Activated CD4-positive, alpha-beta T cell treated with anti-CD3 and anti-CD28 coated beads, Interleukin-10, Interleukin-2, amounts not matched to agents 100 ng/mL and 50 ng/mL, durations not matched to agents 16 hours and 8 hours (primary cell): ENCODE results near the gene RHOU.
"Not testable (repeated sequence)": the region's sequence is repeated elsewhere in the genome, so short reads cannot be mapped to it uniquely, and the experiment has no call there.

ENCODE experiments used
- DNase-seq: peaks from one replicate; pipeline ENCODE4 v3.0.0-alpha.2; 2020

RHOU gene

GRCh38 chr1:228763561-228763960 lies 28.3 kb downstream of the RHOU start:
- DNase-seq: no peak

GRCh38 chr1:228765168-228765946 lies 30.1 kb downstream of the RHOU start:
- DNase-seq: peak; percentile 66

- DNase-seq: no peak
Observed at GRCh38 chr1:228766788-228767187, 31.5 kb downstream of the RHOU start.

GRCh38 chr1:228767636-228768354 lies 32.5 kb downstream of the RHOU start:
- no peak for DNase-seq

- no peak for DNase-seq
Observed at GRCh38 chr1:228768355-228769000, 33.2 kb downstream of the RHOU start.

- no peak for DNase-seq
Observed at GRCh38 chr1:228770779-228771223, 35.5 kb downstream of the RHOU start.

- no peak for DNase-seq
Observed at GRCh38 chr1:228772516-228773212, 37.4 kb downstream of the RHOU start.

GRCh38 chr1:228775946-228776345 lies 40.7 kb downstream of the RHOU start:
- not testable (repeated sequence) for DNase-seq

- no peak for DNase-seq
Observed at GRCh38 chr1:228776449-228776848, 41.2 kb downstream of the RHOU start.

- no peak for DNase-seq
Observed at GRCh38 chr1:228777236-228777635, 42.0 kb downstream of the RHOU start.

GRCh38 chr1:228778026-228778425 lies 42.7 kb downstream of the RHOU start:
- no peak for DNase-seq

GRCh38 chr1:228778466-228778865 lies 43.2 kb downstream of the RHOU start:
- DNase-seq: no peak

GRCh38 chr1:228778961-228779360 lies 43.7 kb downstream of the RHOU start:
- no peak for DNase-seq

- DNase-seq: no peak
Observed at GRCh38 chr1:228781161-228781808, 46.0 kb downstream of the RHOU start.

- no peak for DNase-seq
Observed at GRCh38 chr1:228781809-228782661, 46.8 kb downstream of the RHOU start.

- no peak for DNase-seq
Observed at GRCh38 chr1:228782662-228783417, 47.6 kb downstream of the RHOU start.

- DNase-seq: no peak
Observed at GRCh38 chr1:228783418-228784040, 48.2 kb downstream of the RHOU start.

GRCh38 chr1:228784181-228784580 lies 48.9 kb downstream of the RHOU start:
- no peak for DNase-seq

GRCh38 chr1:228785366-228786330 lies 50.4 kb downstream of the RHOU start:
- DNase-seq: no peak
